Lower leg skin (tissue), 3 donors: ENCODE data around the gene DNAJC13.

ENCODE experiments used
- CTCF ChIP-seq, 3 donors: fragments of 450-650 bp; IDR thresholded peaks; one replicate each; pipeline ENCODE4 v1.5.1; 2016; ENCODE audit warnings: antibody characterized with exemption in 3 of 3, mild to moderate bottlenecking in 3 of 3, moderate library complexity in 2 of 3
- POLR2A ChIP-seq, 2 donors: fragments of 450-650 bp; IDR thresholded peaks; one replicate each; pipeline ENCODE4 v1.6.1; 2016 to 2017; ENCODE audit warnings: antibody characterized with exemption in 2 of 2, mild to moderate bottlenecking in 1 of 2, moderate library complexity in 1 of 2

- TF ChIP-seq POLR2A (IDR thresholded peaks at IDR 0.05) (no peak), CTCF (IDR thresholded peaks at IDR 0.05) (no peak)
These were observed 131.9 kb downstream of the DNAJC13 start for GRCh38 chr3:132549169-132549568.
